Measurements from ENCODE around the gene CREB3. TPM values are rescaled to one million over a fixed set of nuclear protein-coding genes. Genes with fewer than 3 reads are reported as not detected.

CREB3 gene
- total and polyA plus RNA-seq, 9 of the 15 experiments (the other 6 are each of a cell fraction or from before 2014, with no cell fraction given): 5.7 to 18.3 (median 14.9) TPM

GRCh38 chr9:35732800-35733541, 505 bp downstream of the CREB3 start:
- H3K36me3 ChIP-seq (ENCODE audit: control insufficient read depth, insufficient read depth, low read length): peaks cover 48% of the 10 kb centered on the region
- in situ Hi-C loops (cut with MboI) (no loop called here), intact Hi-C loops (cut with micrococcal nuclease) (loop anchor here (2.0 to 10.0 kb wide), 3 partner anchors 16 to 82 kb away; partner anchors contain the start of genes GBA2, HINT2, RGP1 and SPAG8)
- no peaks in the 10 kb centered on the region for H3K9me1 ChIP-seq (ENCODE audit: control insufficient read depth, insufficient read depth, low read length)
- peak overlapping the region; percentile 76 for H2AFZ ChIP-seq (ENCODE audit: low read depth, low read length)
- H3K4me2 ChIP-seq (ENCODE audit: insufficient read depth, low read length): peak overlapping the region; percentile 94
- DNase-seq (ENCODE audit: extremely low read depth in 1 of 4, low spot score in 3 of 4) (peak; percentile 24 to 66 (median 41)), ATAC-seq (no peak), FAIRE-seq (peak; percentile 81)
- CTCF ChIA-PET (ENCODE audit: low intra/inter-chr PET ratio): no interaction called here
- no peaks in the 10 kb centered on the region for H3K27me3 ChIP-seq (ENCODE audit: control insufficient read depth in 2 of 2, insufficient read depth in 2 of 2, low read length in 2 of 2)
- WGBS (ENCODE audit: insufficient coverage, low coverage, missing lambda C conversion rate): 2% methylated on average over 14 of the region's 14 CpGs
- H3K9ac ChIP-seq (ENCODE audit: insufficient read depth in 1 of 2, low read depth in 2 of 2, low read length in 2 of 2): peak overlapping the region; percentile 85 to 91
- peak overlapping the region; percentile 85 for H3K4me3 ChIP-seq
- peaks cover 59% of the 10 kb centered on the region for H3K79me2 ChIP-seq (ENCODE audit: control insufficient read depth, insufficient read depth, low read length)
- peaks cover 23 to 29% of the 10 kb centered on the region in 2 experiments; a peak in 4 of 5 replicates for H3K4me1 ChIP-seq (replicated peaks in 1 of 2; ENCODE audit: control insufficient read depth in 2 of 2, insufficient read depth in 2 of 2, low read length in 2 of 2)
- BruUV-seq (replicated peaks): TSS peak; percentile 71
- POLR2A ChIA-PET: interaction anchor here (0.6 to 2.8 kb wide), 15 partner anchors 9 to 631 kb away, joined by 3 to 13 read pairs (median 5); partner anchors contain the start of genes CCDC107, GBA2, RGP1 and RMRP
- H3K27ac ChIP-seq (ENCODE audit: extremely low read depth, low read depth, low read length): peak overlapping the region; percentile 97
- H3K9me3 ChIP-seq (replicated peaks; ENCODE audit: control insufficient read depth, insufficient read depth, low read depth, low read length): no peaks in the 10 kb centered on the region
- peaks cover 11% of the 10 kb centered on the region; the same call in 1 of the 2 replicates for H4K20me1 ChIP-seq (replicated peaks; ENCODE audit: control insufficient read depth, insufficient read depth, low read length)
- peak; percentile 84 for TF ChIP-seq ZNF263 (CRISPR knock-in tag; IDR thresholded peaks at IDR 0.05; ENCODE audit: borderline replicate concordance)
- TF ChIP-seq HDAC1 (IDR thresholded peaks at IDR 0.05): peak in 1 of 2 experiments; percentile 16; a peak in 1 of 4 replicates
- TF ChIP-seq MEIS2 (IDR thresholded peaks at IDR 0.05; ENCODE audit: partially characterized antibody): peak; percentile 57
- TF ChIP-seq, protein P1, sequence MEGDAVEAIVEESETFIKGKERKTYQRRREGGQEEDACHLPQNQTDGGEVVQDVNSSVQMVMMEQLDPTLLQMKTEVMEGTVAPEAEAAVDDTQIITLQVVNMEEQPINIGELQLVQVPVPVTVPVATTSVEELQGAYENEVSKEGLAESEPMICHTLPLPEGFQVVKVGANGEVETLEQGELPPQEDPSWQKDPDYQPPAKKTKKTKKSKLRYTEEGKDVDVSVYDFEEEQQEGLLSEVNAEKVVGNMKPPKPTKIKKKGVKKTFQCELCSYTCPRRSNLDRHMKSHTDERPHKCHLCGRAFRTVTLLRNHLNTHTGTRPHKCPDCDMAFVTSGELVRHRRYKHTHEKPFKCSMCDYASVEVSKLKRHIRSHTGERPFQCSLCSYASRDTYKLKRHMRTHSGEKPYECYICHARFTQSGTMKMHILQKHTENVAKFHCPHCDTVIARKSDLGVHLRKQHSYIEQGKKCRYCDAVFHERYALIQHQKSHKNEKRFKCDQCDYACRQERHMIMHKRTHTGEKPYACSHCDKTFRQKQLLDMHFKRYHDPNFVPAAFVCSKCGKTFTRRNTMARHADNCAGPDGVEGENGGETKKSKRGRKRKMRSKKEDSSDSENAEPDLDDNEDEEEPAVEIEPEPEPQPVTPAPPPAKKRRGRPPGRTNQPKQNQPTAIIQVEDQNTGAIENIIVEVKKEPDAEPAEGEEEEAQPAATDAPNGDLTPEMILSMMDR (IDR thresholded peaks at IDR 0.05 in 2 of 3, conservative IDR thresholded peaks at IDR 0.05 in 1 of 3; ENCODE audit: insufficient read depth in 2 of 3, low read depth in 1 of 3, low read length in 3 of 3): peak in 1 of 3 experiments; percentile 21; a peak in 1 of 6 replicates
- peak; percentile 73 for TF ChIP-seq RFX1 (IDR thresholded peaks at IDR 0.05)
- TF ChIP-seq MAZ (CRISPR knock-in tag; conservative IDR thresholded peaks at IDR 0.05 in 1 of 2, IDR thresholded peaks at IDR 0.05 in 1 of 2): 0 out of 4 replicates have a peak, but pooled peaks of 1 of the 2 experiments have one; percentile 41
- peak in 1 of 2 experiments; percentile 14; a peak in 2 of 4 replicates for TF ChIP-seq NRF1 (conservative IDR thresholded peaks at IDR 0.05 in 1 of 2, IDR thresholded peaks at IDR 0.05 in 1 of 2)
- TF ChIP-seq ZFX (CRISPR knock-in tag; IDR thresholded peaks at IDR 0.05): 0 out of 2 replicates have a peak, but pooled peaks have one; percentile 42
- TF ChIP-seq, protein P2, sequence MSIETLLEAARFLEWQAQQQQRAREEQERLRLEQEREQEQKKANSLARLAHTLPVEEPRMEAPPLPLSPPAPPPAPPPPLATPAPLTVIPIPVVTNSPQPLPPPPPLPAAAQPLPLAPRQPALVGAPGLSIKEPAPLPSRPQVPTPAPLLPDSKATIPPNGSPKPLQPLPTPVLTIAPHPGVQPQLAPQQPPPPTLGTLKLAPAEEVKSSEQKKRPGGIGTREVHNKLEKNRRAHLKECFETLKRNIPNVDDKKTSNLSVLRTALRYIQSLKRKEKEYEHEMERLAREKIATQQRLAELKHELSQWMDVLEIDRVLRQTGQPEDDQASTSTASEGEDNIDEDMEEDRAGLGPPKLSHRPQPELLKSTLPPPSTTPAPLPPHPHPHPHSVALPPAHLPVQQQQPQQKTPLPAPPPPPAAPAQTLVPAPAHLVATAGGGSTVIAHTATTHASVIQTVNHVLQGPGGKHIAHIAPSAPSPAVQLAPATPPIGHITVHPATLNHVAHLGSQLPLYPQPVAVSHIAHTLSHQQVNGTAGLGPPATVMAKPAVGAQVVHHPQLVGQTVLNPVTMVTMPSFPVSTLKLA (conservative IDR thresholded peaks at IDR 0.05): peak in 1 of 2 experiments; percentile 4; a peak in 1 of 4 replicates
- TF ChIP-seq RBM14 (IDR thresholded peaks at IDR 0.05; ENCODE audit: borderline replicate concordance, insufficient read depth, low read depth, low read length): no peak
- 0 out of 4 replicates have a peak, but pooled peaks of 1 of the 2 experiments have one; percentile 10 for TF ChIP-seq RAD21 (CRISPR knock-in tag; conservative IDR thresholded peaks at IDR 0.05 in 1 of 2, IDR thresholded peaks at IDR 0.05 in 1 of 2)
- no peak for TF ChIP-seq ZBTB49 (CRISPR knock-in tag; IDR thresholded peaks at IDR 0.05; ENCODE audit: borderline replicate concordance)
- peak; percentile 51; the same call in 1 of the 2 replicates for TF ChIP-seq TEAD2 (tag; IDR thresholded peaks at IDR 0.05)
